Amygdala (tissue), 56 donors: Measurements from ENCODE around the gene MTUS2.
"Not testable (repeated sequence)": the region's sequence is repeated elsewhere in the genome, so short reads cannot be mapped to it uniquely, and the experiment has no call there.

Experiments used
- DNase-seq, 56 donors: peaks; one replicate each; lab custom pipeline; 2025; lab: John Stamatoyannopoulos, UW

Gene MTUS2

DNA sequence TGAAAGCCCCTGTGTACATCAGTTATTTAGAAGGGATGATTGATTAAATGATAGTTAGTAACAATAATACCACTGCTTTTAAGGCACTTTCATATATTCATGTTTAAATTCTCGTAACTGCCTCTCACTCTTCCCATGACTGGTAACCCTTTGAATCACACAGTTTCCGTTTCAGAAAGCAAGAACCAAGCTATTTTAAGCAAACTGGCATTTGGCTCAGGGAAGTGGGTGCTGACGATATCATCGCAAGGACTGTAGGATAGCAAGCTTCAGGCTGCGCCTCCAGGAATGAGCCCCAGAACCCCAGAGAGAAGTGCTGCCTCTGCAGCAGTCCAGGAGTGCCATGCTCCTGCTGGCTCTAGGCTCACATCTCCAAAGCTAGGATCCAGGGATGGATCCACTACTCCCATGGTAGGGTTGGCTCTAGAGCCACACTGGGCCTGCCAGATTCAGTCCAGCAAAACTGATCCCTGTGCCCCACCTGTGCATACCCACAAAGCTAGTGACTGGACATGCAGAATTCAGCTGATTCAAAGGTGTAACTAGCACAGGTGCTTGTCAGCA is 461.9 kb downstream of the MTUS2 start:
- DNase-seq: peak in 6 of 56 donors; percentile 10 to 33 (median 16)

DNA sequence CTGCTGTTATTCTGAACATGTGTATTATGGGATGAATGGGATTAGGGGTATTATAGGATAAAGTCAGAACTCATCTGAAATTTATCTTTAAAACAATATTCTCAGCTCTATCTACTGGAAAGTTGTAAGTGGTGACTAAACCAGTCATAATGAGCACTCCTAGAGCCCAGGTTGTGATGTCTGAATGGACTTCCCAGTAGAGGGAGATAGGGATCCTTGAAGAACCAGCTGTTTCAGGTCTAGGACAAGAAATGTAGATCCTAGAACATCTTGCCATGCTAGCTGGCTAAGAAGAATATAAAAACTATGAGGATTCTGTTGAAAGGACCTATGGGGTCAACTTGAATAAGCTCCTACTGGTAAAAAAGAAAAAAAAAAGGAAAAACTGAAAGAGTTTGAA is 464.6 kb downstream of the MTUS2 start:
- DNase-seq: no peak

DNA sequence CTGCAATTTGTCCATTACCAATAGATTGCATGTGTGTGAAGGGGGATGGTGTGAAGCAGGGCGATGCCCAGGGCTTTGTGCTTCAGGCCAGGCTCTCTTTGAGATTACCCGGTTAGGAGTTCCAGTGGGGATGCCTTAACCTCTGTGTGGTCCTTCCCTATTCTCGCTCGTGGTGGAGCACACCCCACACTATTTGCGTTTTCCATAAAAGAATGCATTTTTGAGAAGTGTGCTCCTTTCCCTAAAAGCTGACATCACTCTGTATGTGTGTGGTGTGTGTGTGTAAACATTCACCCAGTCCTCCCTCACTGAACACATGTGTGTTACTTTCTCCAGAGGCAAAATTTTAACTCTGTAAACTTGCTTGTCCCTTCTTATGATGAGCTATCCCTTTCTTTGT is 467.1 kb downstream of the MTUS2 start:
- no peak for DNase-seq

DNA sequence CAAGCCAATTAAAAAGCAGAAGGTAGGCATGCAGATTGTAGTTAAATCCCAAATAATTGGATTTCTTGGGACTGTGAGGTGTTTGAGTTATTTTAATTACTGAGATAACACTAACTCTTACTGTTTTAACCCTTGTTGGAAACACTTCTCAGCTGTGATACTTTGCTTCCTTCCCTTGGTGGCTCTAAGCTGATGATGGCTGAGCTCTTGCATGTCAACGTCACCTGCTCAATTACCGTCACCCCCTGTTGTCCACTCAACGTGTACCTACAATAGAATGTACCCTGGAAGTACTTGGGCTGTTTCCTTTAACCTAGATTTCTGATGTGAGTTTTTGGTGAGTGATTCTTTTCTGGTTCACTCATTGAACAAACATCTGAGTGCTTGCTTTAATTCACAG is 471.9 kb downstream of the MTUS2 start:
- no peak for DNase-seq

DNA sequence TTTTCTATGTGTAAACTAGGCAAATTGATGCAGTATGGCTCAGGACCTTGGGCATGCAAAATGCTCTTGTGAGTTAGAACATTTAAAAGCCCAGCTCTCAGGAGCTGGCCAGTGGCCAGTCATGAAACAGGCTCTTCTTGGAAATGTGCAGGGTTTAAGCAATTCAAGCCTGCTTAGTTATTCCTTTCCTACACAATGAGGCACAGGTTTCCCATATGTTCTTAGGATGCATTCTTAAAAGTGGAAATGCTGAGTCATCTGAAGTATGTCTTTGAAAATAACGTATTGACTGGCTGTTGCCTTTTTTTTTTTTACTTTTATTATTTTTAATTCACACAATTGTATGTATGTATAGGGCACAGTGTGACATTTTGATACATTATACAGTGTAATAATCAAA is 474.7 kb downstream of the MTUS2 start:
- no peak for DNase-seq

DNA sequence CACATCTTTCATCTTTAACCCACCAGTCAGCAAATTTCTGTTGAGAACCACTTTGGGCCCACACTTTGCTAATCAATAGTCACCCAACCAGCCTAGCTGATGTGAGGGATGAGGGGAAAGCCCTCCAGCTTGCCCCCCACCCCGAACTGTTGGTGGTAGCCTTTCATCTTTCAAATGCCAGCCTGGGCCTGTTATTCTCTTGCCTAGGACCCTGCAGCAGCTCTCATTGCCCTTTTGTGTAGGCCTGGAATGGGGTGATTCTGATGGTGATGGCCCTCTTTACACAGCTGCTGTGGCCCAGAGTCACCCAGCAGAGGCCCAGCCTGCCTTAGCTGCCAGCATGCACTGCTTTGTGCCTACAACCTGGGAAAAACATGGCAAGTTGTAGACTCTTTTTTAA is 480.9 kb downstream of the MTUS2 start:
- no peak for DNase-seq

DNA sequence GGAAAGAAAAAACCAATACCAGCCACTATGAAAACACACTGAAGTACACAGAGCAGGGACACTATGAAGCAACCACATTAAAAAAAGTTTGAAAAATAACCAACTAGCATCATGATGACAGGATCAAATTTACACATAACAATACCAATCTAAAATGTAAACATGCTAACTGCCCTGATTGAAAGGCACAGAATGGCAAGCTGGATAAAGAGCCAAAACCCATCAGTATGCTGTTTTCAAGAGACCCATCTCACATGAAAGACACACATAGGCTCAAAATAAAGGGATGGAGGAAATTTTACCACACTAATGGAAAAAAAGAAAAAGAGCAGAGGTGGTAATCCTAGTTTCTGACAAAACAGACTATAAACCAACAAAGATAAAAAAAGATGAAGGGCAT is 484.0 kb downstream of the MTUS2 start:
- no peak for DNase-seq

DNA sequence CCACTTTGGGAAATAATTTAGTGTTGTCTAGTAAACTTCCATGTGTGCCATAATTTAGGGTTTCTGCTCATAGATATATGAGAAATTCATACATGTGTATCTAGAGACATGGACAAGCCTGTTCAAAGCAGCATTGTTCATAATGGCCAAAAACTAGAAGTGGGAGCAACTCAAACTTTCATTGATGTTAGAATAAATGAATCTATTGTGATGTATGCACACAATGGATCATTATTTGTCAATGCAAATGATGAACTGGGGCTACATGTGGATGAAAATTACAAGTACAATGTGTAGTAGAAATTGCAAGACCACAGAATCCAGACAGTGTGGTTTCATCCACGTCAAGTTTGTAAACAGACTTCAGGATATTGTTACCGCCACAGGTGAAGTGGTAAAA is 490.7 kb downstream of the MTUS2 start:
- DNase-seq: no peak

DNA sequence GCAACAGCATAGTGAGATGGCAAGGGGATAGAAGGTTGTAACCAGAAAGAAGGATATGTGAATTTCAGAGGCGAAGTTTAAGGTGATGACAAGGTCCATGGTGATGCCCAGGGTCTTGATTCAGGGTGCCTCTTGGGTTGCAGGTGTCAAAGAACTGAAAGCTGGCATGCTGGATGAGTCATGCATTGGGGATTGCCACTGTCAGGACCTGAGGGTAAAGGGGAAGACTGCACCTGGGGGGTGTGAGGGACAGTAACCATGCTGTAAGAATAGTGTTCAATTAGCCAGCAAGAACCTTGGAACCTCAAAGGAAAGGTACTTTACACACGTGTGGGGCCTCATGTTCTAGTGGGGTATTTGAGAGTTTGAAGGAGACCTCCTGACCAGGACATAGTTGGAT is 495.7 kb downstream of the MTUS2 start:
- DNase-seq: no peak

DNA sequence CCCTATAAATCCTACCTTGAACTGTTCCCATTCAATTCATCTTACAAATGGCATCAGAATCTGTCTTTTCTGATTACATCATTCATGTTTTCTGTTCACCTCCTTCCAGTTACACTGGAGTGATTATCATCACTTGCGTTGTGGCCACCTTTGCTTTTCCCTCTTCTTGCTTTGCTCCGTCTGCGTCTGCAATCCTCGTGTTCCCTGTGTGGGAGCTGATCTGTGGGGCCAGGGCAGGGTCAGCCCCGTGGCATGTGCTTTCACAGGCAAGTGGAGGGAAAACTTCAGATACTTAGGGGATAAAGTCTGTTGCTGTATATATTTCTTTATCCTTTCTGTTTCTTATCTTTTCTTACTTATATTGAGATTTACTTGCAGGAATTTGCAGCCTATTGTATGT is 497.7 kb downstream of the MTUS2 start:
- no peak for DNase-seq

DNA sequence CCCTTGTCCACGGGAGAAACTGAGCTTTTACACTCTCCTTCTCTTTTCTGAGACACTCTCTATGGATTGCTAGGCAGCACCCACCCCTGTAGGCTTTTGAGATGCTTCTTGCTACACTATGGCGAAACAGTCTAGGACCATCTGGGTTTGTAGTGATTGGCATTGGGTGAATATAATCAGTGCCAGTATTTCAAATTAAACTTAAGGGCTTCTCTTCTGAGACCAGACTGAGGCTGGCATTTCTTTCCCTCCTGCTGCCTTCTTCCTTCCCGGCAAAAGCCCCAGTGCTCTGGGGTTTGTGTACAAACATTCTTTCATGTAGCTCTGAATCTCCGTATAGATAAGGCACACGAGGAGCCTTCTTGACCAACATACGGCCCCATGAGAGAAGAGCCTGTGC is 498.6 kb downstream of the MTUS2 start:
- no peak for DNase-seq

DNA sequence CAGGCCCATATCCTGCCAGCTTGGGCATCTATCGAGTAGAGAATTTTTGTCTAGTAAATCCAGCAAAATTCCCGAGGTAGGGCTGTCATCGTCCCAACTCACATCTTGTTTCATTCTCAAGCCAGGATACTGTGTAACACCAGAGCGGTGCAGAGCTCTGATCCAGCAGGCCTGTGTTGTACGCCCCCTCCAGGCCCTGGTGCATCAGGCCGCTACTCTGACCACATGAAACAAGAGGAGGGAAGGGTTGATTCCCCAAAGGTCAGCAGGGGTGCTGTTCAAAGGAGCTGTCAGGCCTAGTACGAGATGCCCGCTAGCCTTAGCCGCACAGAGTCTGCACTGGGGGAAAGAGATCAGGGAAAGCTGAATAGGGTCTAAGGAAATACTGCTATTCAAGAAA is 499.3 kb downstream of the MTUS2 start:
- DNase-seq: peak in 1 of 56 donors; percentile 25

DNA sequence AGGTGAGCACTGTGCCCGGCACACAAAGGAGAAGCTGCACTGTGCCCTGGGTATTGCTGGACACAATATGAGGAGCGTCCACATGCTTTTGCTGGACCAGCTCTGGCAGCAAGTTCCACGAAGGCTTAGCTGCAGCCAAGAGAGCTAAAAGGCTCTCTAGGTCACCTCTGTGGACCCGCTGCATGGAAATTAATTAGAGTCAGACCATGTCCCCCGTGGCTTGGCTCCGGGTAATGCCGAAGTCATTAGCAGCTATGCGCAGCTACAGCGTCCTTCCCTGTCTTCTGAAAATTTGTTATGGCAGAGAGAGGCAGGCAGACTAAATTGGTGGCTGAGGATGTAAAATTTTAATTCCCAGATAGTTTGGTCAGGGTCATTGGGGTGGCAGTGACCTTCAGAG is 503.8 kb downstream of the MTUS2 start:
- peak in 3 of 56 donors; percentile 7 to 34 (median 10) for DNase-seq

DNA sequence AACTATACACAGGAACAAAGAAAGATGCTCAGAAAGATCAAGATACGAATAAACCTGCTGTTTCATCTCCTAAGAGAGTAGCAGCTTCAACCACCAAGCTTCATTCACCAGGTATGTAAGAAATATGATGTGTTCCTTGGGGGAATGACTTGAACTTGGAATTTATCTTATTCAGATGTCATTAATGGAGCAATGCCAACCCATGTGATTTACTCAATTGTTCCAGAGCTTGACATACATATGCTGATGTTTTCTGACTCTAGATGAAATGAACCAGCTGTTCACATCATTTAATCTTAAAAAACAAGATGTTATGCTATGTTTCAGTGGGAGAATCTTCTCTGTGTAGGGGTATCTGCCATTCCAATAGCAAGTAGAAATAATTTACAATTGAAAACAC is 504.5 kb downstream of the MTUS2 start:
- no peak for DNase-seq

DNA sequence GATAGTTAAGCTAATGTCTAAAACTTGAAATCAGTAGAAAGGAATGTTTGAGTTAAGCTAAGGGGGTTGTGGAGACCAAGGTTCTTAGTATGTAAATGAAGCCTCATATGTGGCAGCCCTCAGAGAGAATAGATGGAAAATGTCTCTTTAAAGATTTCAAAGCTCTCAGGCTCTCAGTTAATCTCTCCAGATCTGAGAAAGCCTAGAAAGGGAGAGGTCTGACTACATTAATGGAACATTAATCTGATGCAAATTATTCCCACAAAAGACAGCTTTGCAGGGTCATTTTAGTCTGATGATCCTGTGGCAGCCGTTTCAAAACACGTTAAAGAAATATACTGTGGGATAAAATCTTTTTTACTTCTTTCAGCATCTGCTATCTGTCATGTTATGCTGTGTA is 508.4 kb downstream of the MTUS2 start:
- DNase-seq: no peak

DNA sequence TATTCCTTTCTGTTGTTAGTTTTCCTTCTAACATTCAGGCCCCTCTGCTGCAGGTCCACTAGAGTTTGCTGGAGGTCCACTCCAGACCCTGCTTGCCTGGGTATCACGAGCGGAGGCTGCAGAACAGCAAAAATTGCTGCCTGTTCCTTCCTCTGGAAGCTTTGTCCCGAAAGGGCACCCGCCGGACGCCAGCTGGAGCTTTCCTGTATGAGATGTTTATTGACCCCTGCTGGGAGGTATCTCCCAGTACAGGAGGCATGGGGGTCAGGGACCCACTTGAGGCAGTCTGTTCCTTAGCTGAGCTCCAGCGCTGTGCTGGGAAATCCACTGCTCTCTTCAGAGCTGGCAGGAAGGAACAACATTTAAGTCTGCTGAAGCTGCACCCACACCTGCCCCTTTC is 516.2 kb downstream of the MTUS2 start:
- DNase-seq: no peak

DNA sequence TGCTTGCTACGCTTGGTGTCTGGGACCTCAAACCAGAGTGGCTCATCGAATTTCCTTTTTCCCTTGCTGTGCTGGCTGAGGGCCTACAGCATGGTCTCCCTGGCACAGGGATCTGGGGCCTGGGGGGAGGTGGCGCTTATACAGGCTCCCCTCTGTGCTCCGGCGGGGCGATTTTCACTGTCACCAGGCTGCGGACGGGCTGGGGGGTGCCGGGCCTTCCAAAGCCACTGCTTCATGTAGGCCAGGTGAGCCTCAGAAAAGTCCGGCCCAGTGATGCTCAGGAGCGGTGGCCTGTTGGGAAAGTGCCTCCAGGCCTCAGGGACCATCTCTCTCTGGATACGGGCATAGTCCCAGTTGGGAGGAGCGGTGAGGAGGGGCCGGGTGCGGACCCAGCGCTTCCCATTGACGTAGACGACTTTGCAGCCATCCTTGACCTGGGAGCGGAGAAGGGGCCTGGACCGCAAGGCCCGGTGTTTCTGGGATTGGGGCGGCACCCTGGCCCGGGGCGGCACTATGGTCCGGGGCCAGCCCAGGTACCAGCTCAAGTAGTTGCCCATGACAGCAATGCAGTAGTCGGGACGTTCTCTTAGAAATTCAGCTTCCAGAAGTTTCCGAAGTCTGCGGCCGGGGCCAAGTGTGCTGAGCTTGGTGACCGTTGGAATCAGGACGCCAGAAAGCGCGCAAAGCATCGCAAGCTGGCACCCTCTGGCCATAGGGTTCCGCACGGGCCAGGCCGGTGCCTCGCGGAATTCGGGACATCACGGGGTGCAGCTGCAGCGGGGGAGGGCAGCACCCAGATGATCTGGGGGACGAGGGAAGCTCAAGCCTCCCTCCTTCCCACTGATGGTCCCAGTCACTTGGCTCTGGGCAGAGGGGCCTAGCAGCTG is 519.5 kb downstream of the MTUS2 start:
- no peak for DNase-seq

DNA sequence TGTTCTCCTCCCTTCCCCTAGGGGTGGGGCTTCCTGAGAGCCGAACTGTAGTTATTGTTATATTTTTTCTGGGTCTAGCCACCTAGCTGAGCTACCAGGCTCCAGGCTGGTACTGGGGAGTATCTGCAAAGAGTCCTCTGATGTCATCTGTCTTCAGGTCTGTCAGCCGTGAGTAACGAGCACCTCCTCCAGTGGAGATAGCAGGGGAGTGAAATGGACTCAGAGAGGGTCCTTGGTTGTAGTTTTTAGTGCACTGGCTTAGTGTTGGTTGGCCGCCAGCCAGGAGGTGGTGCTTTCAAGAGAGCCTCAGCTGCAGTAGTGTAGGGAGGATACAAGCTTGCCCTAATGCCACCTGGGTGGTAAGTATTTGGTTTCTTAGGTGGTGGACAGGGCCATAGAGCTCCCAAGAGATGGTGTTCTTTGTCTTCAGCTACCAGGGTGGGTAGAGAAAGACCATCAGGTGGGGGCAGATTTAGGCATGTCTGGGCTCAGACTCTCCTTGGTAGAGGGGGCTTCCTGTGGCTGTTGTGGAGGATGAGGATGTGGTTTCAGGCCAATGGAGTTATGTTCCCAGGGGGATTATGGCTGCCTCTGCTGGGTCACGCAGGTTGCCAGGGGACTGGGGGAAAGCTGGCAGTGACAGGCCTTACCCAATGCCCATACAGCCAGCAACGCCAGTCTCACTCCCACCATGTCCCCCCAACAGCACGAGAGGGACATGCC is 525.9 kb downstream of the MTUS2 start:
- not testable (repeated sequence) for DNase-seq

DNA sequence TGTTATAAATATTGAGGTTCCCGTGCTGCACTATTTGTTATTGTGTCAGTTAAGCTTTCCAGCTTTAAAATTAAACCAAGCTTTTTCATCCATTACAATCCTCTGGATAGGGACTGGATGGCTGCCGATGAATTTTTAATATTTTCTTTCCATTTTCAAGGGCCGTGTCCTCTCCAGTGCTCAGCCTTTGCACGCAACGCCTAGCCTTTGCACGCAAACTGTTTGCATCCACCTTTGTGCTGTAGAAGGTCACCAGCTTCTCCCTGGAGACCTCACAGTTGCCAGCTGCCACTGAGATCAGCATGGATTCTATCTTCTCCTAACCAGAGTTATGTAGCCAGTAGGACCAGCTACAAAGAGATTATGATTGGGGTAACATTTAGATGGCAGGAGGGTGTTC is 534.9 kb downstream of the MTUS2 start:
- no peak for DNase-seq

DNA sequence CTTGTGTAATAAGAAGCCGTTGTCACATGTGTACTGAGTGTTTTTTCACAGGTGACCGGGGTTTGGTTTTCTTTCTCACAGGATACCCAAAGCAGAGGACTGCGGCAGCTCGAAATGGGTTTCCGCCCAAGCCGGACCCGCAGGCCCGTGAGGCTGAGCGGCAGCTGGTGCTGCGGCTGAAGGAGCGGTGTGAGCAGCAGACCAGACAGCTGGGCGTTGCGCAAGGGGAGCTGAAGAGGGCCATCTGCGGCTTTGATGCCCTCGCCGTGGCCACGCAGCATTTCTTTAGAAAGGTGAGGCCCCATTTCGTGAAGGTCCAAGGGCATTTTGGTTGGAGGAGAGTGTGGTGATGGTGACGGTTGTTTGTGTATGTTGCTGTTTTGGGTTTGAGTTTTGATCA is 539.0 kb downstream of the MTUS2 start:
- no peak for DNase-seq

DNA sequence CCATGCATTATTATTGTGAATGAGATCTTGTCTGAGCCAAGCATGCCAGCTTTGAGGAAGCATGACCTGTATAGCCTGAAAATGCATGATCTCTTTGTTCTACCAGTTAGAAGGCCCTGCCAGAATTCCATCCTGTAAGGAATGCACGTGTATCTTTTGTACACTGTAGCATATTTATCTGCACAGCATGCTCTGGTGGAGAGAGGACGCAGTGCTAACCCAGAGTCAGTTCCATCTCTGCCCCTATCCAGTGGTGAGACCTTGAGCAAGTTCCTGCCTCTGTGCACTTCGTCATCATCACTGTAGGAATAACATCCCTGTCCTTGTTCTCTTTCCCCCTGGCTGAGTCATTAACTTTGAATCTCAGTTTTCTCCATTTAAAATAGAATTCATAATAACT is 541.6 kb downstream of the MTUS2 start:
- DNase-seq: no peak
